Colonic mucosa (tissue), 4 donors: ENCODE data around the gene PDHA2. TPM values are rescaled to one million over a fixed set of nuclear protein-coding genes. Genes with fewer than 3 reads are reported as not detected.

Experiments used
- DNase-seq: peaks from one replicate; pipeline ENCODE4 v3.0.0-alpha.2; 2020
- H3K27ac ChIP-seq: fragments of 200-600 bp; one replicate; pipeline ENCODE4 v1.8.0; 2021
- H3K27me3 ChIP-seq: fragments of 200-600 bp; one replicate; pipeline ENCODE4 v1.8.0; 2021
- H3K36me3 ChIP-seq: fragments of 200-600 bp; one replicate; pipeline ENCODE4 v1.8.0; 2021
- H3K4me1 ChIP-seq: fragments of 200-600 bp; one replicate; pipeline ENCODE4 v1.8.0; 2021; ENCODE audit warnings: mild to moderate bottlenecking
- H3K4me3 ChIP-seq: fragments of 200-600 bp; one replicate; pipeline ENCODE4 v1.8.0; 2021
- H3K9ac ChIP-seq, 2 donors: one replicate each; pipeline ENCODE4 v1.7.0; 2013; ENCODE audit warnings: control low read depth in 2 of 2, low read depth in 2 of 2, low read length in 2 of 2
- H3K9me3 ChIP-seq: fragments of 200-600 bp; one replicate; pipeline ENCODE4 v1.8.0; 2021
- intact Hi-C: fragments of 100-400 bp; cut with DNase I; formaldehyde crosslinking; loops from one replicate; pipeline ENCODE4 v1.14.1; 2022
- total RNA-seq, 2 donors: library from RNA; stranded (reverse); fragmentation: NEBNext Ultra II Directional in 1 of 2; extraction: Animal tissue kit (Norgen Biotek cat#: 25700) in 1 of 2; gene quantifications; one replicate each; pipeline ENCODE4 v1.2.1, GENCODE V29; 2021
- TF ChIP-seq, protein P1 (sequence below): fragments of 200-600 bp; IDR thresholded peaks from one replicate; pipeline ENCODE4 v1.8.0; 2022; ENCODE audit warnings: antibody characterized with exemption, mild to moderate bottlenecking
- donor health status: healthy.
- donor health status: DM: no; HTN: no; CAD: no.
- donor health status: DM: no; HTN: no; CAD: no.

The PDHA2 gene
- total RNA-seq, 2 donors from 2014 or later = not detected

DNA sequence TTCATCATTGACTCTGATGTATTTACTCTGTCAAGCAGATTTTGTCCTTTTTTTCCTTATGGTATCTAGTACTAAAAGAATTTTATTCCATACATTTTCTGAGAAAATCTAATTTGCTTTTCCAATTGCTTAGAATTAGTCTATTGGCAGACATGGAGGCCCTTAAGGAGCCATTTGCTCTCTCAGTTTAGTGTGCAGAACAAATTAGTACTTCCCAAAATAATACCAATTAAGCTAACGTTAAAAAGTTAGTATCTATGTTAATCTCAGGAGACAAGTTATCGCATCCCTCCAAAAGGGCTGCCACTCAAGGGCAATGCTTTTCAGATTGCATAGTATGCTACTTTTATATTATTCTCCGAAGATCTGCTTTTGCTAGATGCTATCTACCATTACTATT, 47.7 kb downstream of the PDHA2 start:
- Histone ChIP-seq H3K4me1 (no peaks in the 10 kb centered on the region), H3K27me3 (no peaks in the 10 kb centered on the region), H3K36me3 (no peaks in the 10 kb centered on the region), H3K27ac (no peak overlapping the region), H3K9me3 (no peaks in the 10 kb centered on the region), H3K4me3 (no peak overlapping the region), H3K9ac (no peak overlapping the region)
- TF ChIP-seq, protein P1, sequence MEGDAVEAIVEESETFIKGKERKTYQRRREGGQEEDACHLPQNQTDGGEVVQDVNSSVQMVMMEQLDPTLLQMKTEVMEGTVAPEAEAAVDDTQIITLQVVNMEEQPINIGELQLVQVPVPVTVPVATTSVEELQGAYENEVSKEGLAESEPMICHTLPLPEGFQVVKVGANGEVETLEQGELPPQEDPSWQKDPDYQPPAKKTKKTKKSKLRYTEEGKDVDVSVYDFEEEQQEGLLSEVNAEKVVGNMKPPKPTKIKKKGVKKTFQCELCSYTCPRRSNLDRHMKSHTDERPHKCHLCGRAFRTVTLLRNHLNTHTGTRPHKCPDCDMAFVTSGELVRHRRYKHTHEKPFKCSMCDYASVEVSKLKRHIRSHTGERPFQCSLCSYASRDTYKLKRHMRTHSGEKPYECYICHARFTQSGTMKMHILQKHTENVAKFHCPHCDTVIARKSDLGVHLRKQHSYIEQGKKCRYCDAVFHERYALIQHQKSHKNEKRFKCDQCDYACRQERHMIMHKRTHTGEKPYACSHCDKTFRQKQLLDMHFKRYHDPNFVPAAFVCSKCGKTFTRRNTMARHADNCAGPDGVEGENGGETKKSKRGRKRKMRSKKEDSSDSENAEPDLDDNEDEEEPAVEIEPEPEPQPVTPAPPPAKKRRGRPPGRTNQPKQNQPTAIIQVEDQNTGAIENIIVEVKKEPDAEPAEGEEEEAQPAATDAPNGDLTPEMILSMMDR = no peak
- no peak for DNase-seq
- intact Hi-C loops = no loop called here

DNA sequence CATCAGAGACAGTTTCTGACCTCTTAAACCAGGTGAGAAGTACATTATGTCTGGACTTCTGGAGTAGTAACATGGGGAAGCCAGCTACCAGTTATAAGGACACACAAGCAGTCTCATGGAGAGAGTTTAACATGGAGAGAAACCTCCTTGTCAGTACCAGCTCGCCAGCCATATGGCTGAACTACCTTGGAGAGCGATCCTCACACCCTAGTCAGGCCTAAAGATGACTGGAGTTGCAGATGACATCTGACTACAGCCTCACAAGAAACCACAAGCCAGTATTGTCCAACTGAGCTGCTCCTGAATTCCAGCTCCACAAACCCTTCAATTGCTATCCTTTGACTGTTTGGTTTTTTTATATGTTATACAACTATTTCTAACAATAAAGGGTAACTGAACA, 49.8 kb downstream of the PDHA2 start:
- intact Hi-C loops = no loop called here
- no peak for DNase-seq
- H3K4me1 ChIP-seq = no peaks in the 10 kb centered on the region
- H3K4me3 ChIP-seq = no peak overlapping the region
- no peaks in the 10 kb centered on the region for H3K36me3 ChIP-seq
- H3K27ac ChIP-seq = no peak overlapping the region
- no peaks in the 10 kb centered on the region for H3K9me3 ChIP-seq
- H3K27me3 ChIP-seq = no peaks in the 10 kb centered on the region
- TF ChIP-seq, protein P1 = no peak
- H3K9ac ChIP-seq = no peak overlapping the region
